IMR-90 (cell line): ENCODE measurements around the gene RTP5. TPM values are rescaled to one million over a fixed set of nuclear protein-coding genes. Genes with fewer than 3 reads are reported as not detected.
"Not testable (repeated sequence)": the region's sequence is repeated elsewhere in the genome, so short reads cannot be mapped to it uniquely, and the experiment has no call there.

Experiments
- ATAC-seq: fragments of 200-7000 bp; cut with Tn5 transposase; 2 replicates; pipeline ENCODE4 v1.9.1; 2020; ENCODE audit warnings: low read depth, mild to moderate bottlenecking, moderate library complexity
- BruUV-seq: library from RNA; stranded (reverse); fragments of 400-500 nt; replicated peaks from 2 replicates; lab custom pipeline; 2021; lab: Mats Ljungman, UMichigan
- CTCF ChIA-PET: fragments of 300-600 bp; formaldehyde crosslinking; extraction: SDS; loops from one replicate; lab custom pipeline; 2021; ENCODE audit warnings: antibody characterized with exemption; lab: Yijun Ruan, JAX
- POLR2A ChIA-PET: fragments of 300-600 bp; sonication (Branson Sonifier 250); formaldehyde crosslinking; loops from one replicate; lab custom pipeline; 2022; ENCODE audit warnings: antibody characterized with exemption; ENCODE audit not compliant: unreplicated experiment; lab: Charles Lee
- DNase-seq: peaks from one replicate; pipeline ENCODE4 v3.0.0; 2013
- H2AFZ ChIP-seq: replicated peaks from 2 replicates; pipeline ENCODE3; 2013; ENCODE audit warnings: low read length, mild to moderate bottlenecking; ENCODE audit not compliant: poor library complexity
- H2AK5ac ChIP-seq: 2 replicates; pipeline ENCODE4 v1.6.1; 2013; ENCODE audit warnings: low read depth, low read length, inconsistent platforms
- H2AK9ac ChIP-seq: replicated peaks from 2 replicates; pipeline ENCODE3; 2013; ENCODE audit warnings: mild to moderate bottlenecking, low read depth, low read length, moderate library complexity; ENCODE audit not compliant: poor library complexity
- H2BK120ac ChIP-seq: 2 replicates; pipeline ENCODE4 v1.6.1; 2013; ENCODE audit warnings: low read depth, low read length, inconsistent platforms
- H2BK15ac ChIP-seq: 3 replicates; pipeline ENCODE4 v1.6.1; 2013; ENCODE audit warnings: low read depth, low read length, inconsistent platforms
- H2BK20ac ChIP-seq: 2 replicates; pipeline ENCODE4 v1.6.1; 2013; ENCODE audit warnings: low read depth, mild to moderate bottlenecking, inconsistent platforms, low read length, moderate library complexity
- H2BK5ac ChIP-seq: 2 replicates; pipeline ENCODE4 v1.6.1; 2013; ENCODE audit warnings: mild to moderate bottlenecking, low read depth, low read length, inconsistent platforms; ENCODE audit not compliant: poor library complexity, severe bottlenecking
- H3K14ac ChIP-seq: replicated peaks from 2 replicates; pipeline ENCODE4 v1.6.1; 2013; ENCODE audit warnings: low read depth, low read length, inconsistent platforms
- H3K18ac ChIP-seq: 2 replicates; pipeline ENCODE4 v1.6.1; 2013; ENCODE audit warnings: low read depth, low read length, control low read depth
- H3K23ac ChIP-seq: 2 replicates; pipeline ENCODE4 v1.6.1; 2013; ENCODE audit warnings: low read depth, low read length, inconsistent platforms
- H3K27ac ChIP-seq: 2 replicates; pipeline ENCODE4 v1.5.1; 2013; ENCODE audit warnings: mild to moderate bottlenecking, control low read depth, low read length; ENCODE audit not compliant: insufficient read depth
- H3K27me3 ChIP-seq: 2 replicates; pipeline ENCODE4 v1.6.1; 2013; ENCODE audit warnings: low read length; ENCODE audit not compliant: control insufficient read depth, insufficient read depth
- H3K36me3 ChIP-seq: 2 replicates; pipeline ENCODE4 v1.6.1; 2013; ENCODE audit warnings: low read length, mixed read lengths; ENCODE audit not compliant: control insufficient read depth, insufficient read depth
- H3K4ac ChIP-seq: 2 replicates; pipeline ENCODE4 v1.6.1; 2013; ENCODE audit warnings: low read depth, low read length, inconsistent platforms
- H3K4me1 ChIP-seq: 2 replicates; pipeline ENCODE4 v1.6.1; 2013; ENCODE audit warnings: low read length, mixed read lengths; ENCODE audit not compliant: control insufficient read depth, insufficient read depth
- H3K4me2 ChIP-seq: 2 replicates; pipeline ENCODE4 v1.6.1; 2013; ENCODE audit warnings: low read depth, mild to moderate bottlenecking, control low read depth, low read length, moderate library complexity
- H3K4me3 ChIP-seq: 2 replicates; pipeline ENCODE4 v1.5.1; 2013; ENCODE audit warnings: low read depth, mild to moderate bottlenecking, control low read depth, low read length, moderate library complexity; ENCODE audit not compliant: insufficient read depth
- H3K56ac ChIP-seq: 2 replicates; pipeline ENCODE4 v1.6.1; 2013; ENCODE audit warnings: low read length, inconsistent platforms; ENCODE audit not compliant: insufficient read depth; ENCODE audit errors: extremely low read depth
- H3K79me1 ChIP-seq, 2 experiments: 2 replicates each; pipeline ENCODE4 v1.6.1; 2013; ENCODE audit warnings: low read length in 2 of 2, inconsistent platforms in 1 of 2, low read depth in 1 of 2
- H3K9ac ChIP-seq: 2 replicates; pipeline ENCODE4 v1.6.1; 2013; ENCODE audit warnings: low read depth, low read length, control low read depth
- H3K9me1 ChIP-seq: 2 replicates; pipeline ENCODE4 v1.6.1; 2013; ENCODE audit warnings: low read length, inconsistent platforms; ENCODE audit not compliant: insufficient read depth
- H3K9me3 ChIP-seq: 2 replicates; pipeline ENCODE4 v1.6.1; 2013; ENCODE audit warnings: low read length; ENCODE audit not compliant: control insufficient read depth, insufficient read depth
- H4K20me1 ChIP-seq: 2 replicates; pipeline ENCODE4 v1.6.1; 2013; ENCODE audit warnings: low read length, inconsistent platforms; ENCODE audit not compliant: insufficient read depth
- H4K5ac ChIP-seq: 2 replicates; pipeline ENCODE4 v1.6.1; 2013; ENCODE audit warnings: mild to moderate bottlenecking, low read depth, low read length, control low read depth
- H4K8ac ChIP-seq, 2 experiments: 2 replicates each; pipeline ENCODE4 v1.6.1; 2013; ENCODE audit warnings: low read depth in 2 of 2, low read length in 2 of 2, control low read depth in 1 of 2, inconsistent platforms in 1 of 2
- H4K91ac ChIP-seq: 2 replicates; pipeline ENCODE4 v1.6.1; 2013; ENCODE audit warnings: low read depth, low read length, inconsistent platforms; ENCODE audit not compliant: insufficient read depth
- WGBS, 2 experiments: methylation state at CpG; one replicate each; pipeline versions ENCODE4 v1.1.5 to v1.1.7; 2013; ENCODE audit warnings: missing lambda C conversion rate in 2 of 2; ENCODE audit not compliant: insufficient read length in 1 of 2; ENCODE audit errors: extremely low coverage in 2 of 2; 5-methylcytosine and 5-hydroxymethylcytosine counted together
- dilution Hi-C: fragments of 300-500 bp; cut with HindIII; formaldehyde crosslinking; loops from one replicate; pipeline ENCODE4 v1.14.3; 2018; ENCODE audit warnings: low sequenced_read_pairs; ENCODE audit not compliant: unreplicated experiment
- in situ Hi-C: fragments of 300-500 bp; cut with MboI; formaldehyde crosslinking; loops from 3 replicates; pipeline ENCODE4 v1.14.3; 2019; ENCODE audit warnings: low sequenced_read_pairs, inconsistent platforms, mixed read lengths
- intact Hi-C: fragments of 100-400 bp; cut with micrococcal nuclease; formaldehyde crosslinking; loops from 2 replicates; pipeline ENCODE4 v1.10.0; 2022
- polyA plus RNA-seq, 3 experiments: library from polyadenylated mRNA; depleted of rRNA; stranded (reverse); fragments of >200 nt; gene quantifications; 2 replicates each; pipeline ENCODE4 v1.2.3, GENCODE V29; 2012; ENCODE audit warnings: low replicate concordance in 1 of 3
- total RNA-seq: library from RNA; depleted of rRNA; stranded (reverse); fragments of >200 nt; gene quantifications from 2 replicates; pipeline ENCODE4 v1.2.3, GENCODE V29; 2012; rRNA removed

Gene RTP5
- total and polyA plus RNA-seq, 2 of the 4 experiments (the other 2 are of a cell fraction) = not detected

DNA sequence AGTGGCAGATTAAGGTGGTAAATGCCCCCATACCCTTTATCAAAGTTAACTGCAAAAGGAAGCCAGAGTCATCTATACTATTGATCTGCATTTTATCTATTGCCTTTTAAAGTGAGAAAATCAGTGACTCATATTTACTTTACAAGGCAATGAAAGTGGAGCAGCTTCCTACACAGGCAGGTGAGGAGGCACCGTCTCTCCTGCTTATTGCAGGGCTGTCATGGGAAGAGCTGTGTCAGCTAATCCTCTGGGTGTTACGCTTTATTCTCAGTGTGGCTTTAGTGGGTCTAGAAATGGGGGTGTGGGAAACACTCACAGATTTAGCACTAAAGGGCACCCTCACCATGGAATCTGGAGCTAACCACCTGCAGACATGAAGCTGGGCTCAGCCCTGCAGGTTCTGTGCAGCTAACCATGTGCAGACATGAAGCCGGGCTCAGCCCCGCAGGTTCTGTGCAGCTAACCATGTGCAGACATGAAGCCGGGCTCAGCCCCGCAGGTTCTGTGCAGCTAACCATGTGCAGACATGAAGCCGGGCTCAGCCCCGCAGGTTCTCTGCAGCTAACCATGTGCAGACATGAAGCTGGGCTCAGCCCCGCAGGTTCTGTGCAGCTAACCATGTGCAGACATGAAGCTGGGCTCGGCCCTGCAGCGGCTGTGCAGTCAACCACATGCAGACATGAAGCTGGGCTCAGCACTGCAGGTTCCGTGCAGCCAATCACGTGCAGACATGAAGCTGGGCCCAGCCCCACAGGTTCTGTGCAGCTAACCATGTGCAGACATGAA is 53.5 kb downstream of the RTP5 start:
- H3K9ac ChIP-seq, H3K27ac ChIP-seq, H4K5ac ChIP-seq, H3K9me1 ChIP-seq, H2BK120ac ChIP-seq, H4K8ac ChIP-seq, ATAC-seq, H2AFZ ChIP-seq, H3K14ac ChIP-seq, DNase-seq, H3K36me3 ChIP-seq, H2BK15ac ChIP-seq, H2AK5ac ChIP-seq, H4K20me1 ChIP-seq, intact Hi-C loops, H3K4me1 ChIP-seq, H2BK20ac ChIP-seq, H3K4me3 ChIP-seq, H3K4me2 ChIP-seq, H3K79me1 ChIP-seq, H3K9me3 ChIP-seq, H4K91ac ChIP-seq, H3K18ac ChIP-seq, in situ Hi-C loops, dilution Hi-C loops, H3K56ac ChIP-seq, POLR2A ChIA-PET, BruUV-seq, H2BK5ac ChIP-seq, H3K4ac ChIP-seq, H3K23ac ChIP-seq, H2AK9ac ChIP-seq: not testable (repeated sequence)
- H3K27me3 ChIP-seq = peaks cover 10% of the 10 kb centered on the region
- CTCF ChIA-PET = interaction anchor here (0.8 kb wide), 1 partner anchor 28 kb away, joined by 3 read pairs; no protein-coding TSS in a partner anchor
- 63% methylated on average over 6 of the region's 13 CpGs; no CpG with 5 or more reads in 1 of the 2 experiments for WGBS, 2 experiments

Other genes starting within 250 kb of the RTP5 start
- 33.9 and 42.2 TPM in 2 replicates for gene THAP4, start 232.6 kb upstream of the RTP5 start, total RNA-seq
- 55.1 and 60.3 TPM in 2 replicates for gene THAP4, start 232.6 kb upstream of the RTP5 start, polyA plus RNA-seq (2012; rRNA removed)
- 102 and 146 TPM in 2 replicates for gene ATG4B, start 232.0 kb upstream of the RTP5 start, total RNA-seq
- gene ATG4B, start 232.0 kb upstream of the RTP5 start, polyA plus RNA-seq (2012; rRNA removed) = 98.4 and 113 TPM in 2 replicates
- gene DTYMK, start 182.9 kb upstream of the RTP5 start, total RNA-seq = 31.7 and 32.8 TPM in 2 replicates
- gene DTYMK, start 182.9 kb upstream of the RTP5 start, polyA plus RNA-seq (2012; rRNA removed) = 50.1 and 50.5 TPM in 2 replicates
- 16.7 and 38.9 TPM in 2 replicates for gene ING5, start 167.7 kb upstream of the RTP5 start, total RNA-seq
- 36.1 and 36.5 TPM in 2 replicates for gene ING5, start 167.7 kb upstream of the RTP5 start, polyA plus RNA-seq (2012; rRNA removed)
- 6.3 and 8.3 TPM in 2 replicates for gene D2HGDH, start 135.1 kb upstream of the RTP5 start, total RNA-seq
- gene D2HGDH, start 135.1 kb upstream of the RTP5 start, polyA plus RNA-seq (2012; rRNA removed) = 22.1 and 23.0 TPM in 2 replicates
- not detected in 2 replicates for gene GAL3ST2, start 92.9 kb upstream of the RTP5 start, total RNA-seq
- 0.07 TPM in 1 of 2 replicates, not detected in the other for gene GAL3ST2, start 92.9 kb upstream of the RTP5 start, polyA plus RNA-seq (2012; rRNA removed)
- gene NEU4, start 60.5 kb upstream of the RTP5 start, total RNA-seq = not detected in 2 replicates
- not detected in 2 replicates for gene NEU4, start 60.5 kb upstream of the RTP5 start, polyA plus RNA-seq (2012; rRNA removed)
- gene PDCD1, start 10.8 kb upstream of the RTP5 start, total RNA-seq = not detected in 2 replicates
- gene PDCD1, start 10.8 kb upstream of the RTP5 start, polyA plus RNA-seq (2012; rRNA removed) = not detected in 2 replicates